GM12878 (cell line): ENCODE measurements around the gene ADGRE2. TPM values are rescaled to one million over a fixed set of nuclear protein-coding genes. Genes with fewer than 3 reads are reported as not detected.
"Not testable (repeated sequence)": the region's sequence is repeated elsewhere in the genome, so short reads cannot be mapped to it uniquely, and the experiment has no call there.

Source experiments
- ATAC-seq: fragments of 200-7000 bp; cut with Tn5 transposase; 3 replicates; pipeline ENCODE4 v1.9.1; 2020; ENCODE audit warnings: mild to moderate bottlenecking, moderate library complexity
- BruUV-seq: library from RNA; stranded (reverse); fragments of 400-500 nt; replicated peaks from 2 replicates; lab custom pipeline; 2021; lab: Mats Ljungman, UMichigan
- CTCF ChIA-PET: fragments of 300-600 bp; sonication (Branson Sonifier 250); formaldehyde crosslinking; extraction: SDS; loops from one replicate; lab custom pipeline; 2021; ENCODE audit warnings: inconsistent platforms; lab: Yijun Ruan, JAX
- POLR2A ChIA-PET: fragments of 350-600 bp; formaldehyde crosslinking; extraction: SDS; loops from one replicate; lab custom pipeline; 2021; ENCODE audit warnings: inconsistent platforms; lab: Charles Lee
- RAD21 ChIA-PET: fragments of 300-600 bp; sonication (Branson Sonifier 250); formaldehyde crosslinking; loops from one replicate; lab custom pipeline; 2023; ENCODE audit warnings: antibody characterized with exemption; ENCODE audit not compliant: unreplicated experiment; lab: Charles Lee
- SMC1A ChIA-PET: fragments of 300-600 bp; sonication (Branson Sonifier 250); formaldehyde crosslinking; loops from one replicate; lab custom pipeline; 2023; ENCODE audit not compliant: unreplicated experiment, uncharacterized antibody; lab: Charles Lee
- DNase-seq: peaks from one replicate; pipeline ENCODE4 v3.0.0-alpha.2; 2011; ENCODE audit warnings: low read depth, low spot score
- FAIRE-seq: peaks from 3 replicates; lab custom pipeline; 2011; peaks lifted over from hg19 to GRCh38; lab: Jason Lieb, UNC
- H2AFZ ChIP-seq: 2 replicates; pipeline ENCODE4 v1.6.0; 2011; ENCODE audit warnings: low read depth, low read length, control low read depth; ENCODE audit not compliant: control insufficient read depth
- H3K27ac ChIP-seq: 2 replicates; pipeline ENCODE4 v1.5.1; 2011; ENCODE audit warnings: control low read depth; ENCODE audit not compliant: control insufficient read depth, insufficient read depth
- H3K27me3 ChIP-seq, 2 experiments: replicated peaks in 1 of 2; 2 replicates each; pipeline versions ENCODE4 v1.6.0 to v1.6.1; 2011; ENCODE audit warnings: low read length in 1 of 2; ENCODE audit not compliant: control insufficient read depth in 2 of 2, insufficient read depth in 2 of 2
- H3K36me3 ChIP-seq, 2 experiments: 2 replicates each; pipeline ENCODE4 v1.5.1; 2011; ENCODE audit warnings: low read length in 1 of 2; ENCODE audit not compliant: control insufficient read depth in 2 of 2, insufficient read depth in 2 of 2
- H3K4me1 ChIP-seq: 2 replicates; pipeline ENCODE4 v1.6.1; 2011; ENCODE audit warnings: mild to moderate bottlenecking, low read length, moderate library complexity, mixed read lengths; ENCODE audit not compliant: control insufficient read depth, insufficient read depth
- H3K4me2 ChIP-seq: 2 replicates; pipeline ENCODE4 v1.6.0; 2011; ENCODE audit warnings: control low read depth; ENCODE audit not compliant: control insufficient read depth, insufficient read depth
- H3K4me3 ChIP-seq: fragments of 200-600 bp; sonication (generic); 2 replicates; pipeline ENCODE4 v1.5.1; 2016
- H3K79me2 ChIP-seq: 2 replicates; pipeline ENCODE4 v1.6.0; 2011; ENCODE audit warnings: low read length; ENCODE audit not compliant: control insufficient read depth, insufficient read depth
- H3K9ac ChIP-seq: 2 replicates; pipeline ENCODE4 v1.8.0; 2011; ENCODE audit warnings: low read length, control low read depth, mixed read lengths; ENCODE audit not compliant: control insufficient read depth, insufficient read depth
- H3K9me3 ChIP-seq: replicated peaks from 3 replicates; pipeline ENCODE4 v1.5.1; 2011; ENCODE audit warnings: mild to moderate bottlenecking, low read length; ENCODE audit not compliant: control insufficient read depth, insufficient read depth
- H4K20me1 ChIP-seq: 2 replicates; pipeline ENCODE4 v1.6.0; 2011; ENCODE audit not compliant: control insufficient read depth, insufficient read depth
- ASH2L ChIP-seq: fragments of 300-600, 200-600 bp; sonication (generic); IDR thresholded peaks from 2 replicates; pipeline ENCODE4 v1.6.1; 2017; ENCODE audit warnings: low read depth, mild to moderate bottlenecking, borderline replicate concordance
- CHD2 ChIP-seq: IDR thresholded peaks from 2 replicates; pipeline ENCODE4 v1.6.1; 2011; ENCODE audit warnings: low read depth, low read length, improper control_type of control experiment, borderline replicate concordance
- MEF2A ChIP-seq: IDR thresholded peaks from 2 replicates; pipeline ENCODE4 v1.6.1; 2011; ENCODE audit warnings: low read depth, mild to moderate bottlenecking, low read length, moderate library complexity; ENCODE audit not compliant: insufficient read depth
- WGBS: methylation state at CpG from one replicate; pipeline ENCODE4 v1.1.6; 2016; ENCODE audit warnings: low lambda C conversion rate; ENCODE audit not compliant: insufficient replicate concordance, insufficient coverage; ENCODE audit errors: missing lambda C conversion rate; 5-methylcytosine and 5-hydroxymethylcytosine counted together
- in situ Hi-C: fragments of 300-500 bp; cut with MboI; formaldehyde crosslinking; loops from 9 replicates; pipeline ENCODE4 v1.14.3; 2018; ENCODE audit warnings: mixed read lengths
- intact Hi-C: fragments of 100-400 bp; cut with micrococcal nuclease; formaldehyde crosslinking; loops from one replicate; pipeline ENCODE4 v1.14.2; 2022; ENCODE audit not compliant: unreplicated experiment
- polyA plus RNA-seq, 11 experiments: library from polyadenylated mRNA; depleted of rRNA in 4 of 11; unstranded in 6 of 11; stranded (reverse) in 5 of 11; fragments of >200 nt; fragmentation: Nextera tagmentation in 4 of 11; fragmentation: Illumina TruSeq in 1 of 11; extraction: Ambion mirVana in 4 of 11; extraction: Trizol in 1 of 11; gene quantifications; 1 replicate in 1 of 11; 2 replicates in 10 of 11; pipeline versions ENCODE4 v1.2.1 to v1.2.3, GENCODE V29; 2011 to 2016; ENCODE audit warnings: inconsistent platforms in 2 of 11, missing spikeins in 2 of 11, low read depth in 1 of 11
- total RNA-seq, 4 experiments: library from RNA; depleted of rRNA in 3 of 4; stranded (reverse); fragments of >200 nt in 3 of 4; fragmentation: Illumina TruSeq in 1 of 4; extraction: Trizol in 1 of 4; gene quantifications; 2 replicates each; pipeline versions ENCODE4 v1.2.1 to v1.2.3, GENCODE V29; 2013 to 2021
- TF ChIP-seq, protein P1 (sequence below): fragments of 150-350 bp; IDR thresholded peaks from 2 replicates; pipeline ENCODE4 v1.6.1; 2016; ENCODE audit warnings: low read depth, low read length

ADGRE2 gene
- total and polyA plus RNA-seq, 10 of the 15 experiments (the other 5 are each of a cell fraction or from before 2014, with no cell fraction given): 0.15 to 12.7 (median 4.6) TPM

DNA sequence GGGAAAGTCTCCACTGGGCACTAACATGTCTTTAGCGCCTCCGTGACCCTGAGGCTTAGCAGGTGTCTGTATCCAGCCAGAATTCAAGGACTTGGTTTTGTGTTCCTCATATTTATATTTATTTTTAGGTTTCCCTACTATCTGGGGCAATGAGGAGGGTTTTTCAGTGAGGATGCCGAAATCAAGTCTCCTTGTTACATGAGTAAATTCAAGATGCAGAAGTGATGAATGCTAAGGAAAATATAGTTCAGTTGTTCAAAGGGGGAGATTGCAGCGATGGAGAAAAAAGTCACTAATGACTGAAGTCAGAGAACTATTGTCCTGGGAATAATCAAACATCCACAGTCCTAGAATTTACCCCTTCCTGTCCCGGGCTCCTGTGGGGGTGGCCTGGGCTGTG, 791 bp upstream of the ADGRE2 start (continued):
- TF ChIP-seq, protein P1, sequence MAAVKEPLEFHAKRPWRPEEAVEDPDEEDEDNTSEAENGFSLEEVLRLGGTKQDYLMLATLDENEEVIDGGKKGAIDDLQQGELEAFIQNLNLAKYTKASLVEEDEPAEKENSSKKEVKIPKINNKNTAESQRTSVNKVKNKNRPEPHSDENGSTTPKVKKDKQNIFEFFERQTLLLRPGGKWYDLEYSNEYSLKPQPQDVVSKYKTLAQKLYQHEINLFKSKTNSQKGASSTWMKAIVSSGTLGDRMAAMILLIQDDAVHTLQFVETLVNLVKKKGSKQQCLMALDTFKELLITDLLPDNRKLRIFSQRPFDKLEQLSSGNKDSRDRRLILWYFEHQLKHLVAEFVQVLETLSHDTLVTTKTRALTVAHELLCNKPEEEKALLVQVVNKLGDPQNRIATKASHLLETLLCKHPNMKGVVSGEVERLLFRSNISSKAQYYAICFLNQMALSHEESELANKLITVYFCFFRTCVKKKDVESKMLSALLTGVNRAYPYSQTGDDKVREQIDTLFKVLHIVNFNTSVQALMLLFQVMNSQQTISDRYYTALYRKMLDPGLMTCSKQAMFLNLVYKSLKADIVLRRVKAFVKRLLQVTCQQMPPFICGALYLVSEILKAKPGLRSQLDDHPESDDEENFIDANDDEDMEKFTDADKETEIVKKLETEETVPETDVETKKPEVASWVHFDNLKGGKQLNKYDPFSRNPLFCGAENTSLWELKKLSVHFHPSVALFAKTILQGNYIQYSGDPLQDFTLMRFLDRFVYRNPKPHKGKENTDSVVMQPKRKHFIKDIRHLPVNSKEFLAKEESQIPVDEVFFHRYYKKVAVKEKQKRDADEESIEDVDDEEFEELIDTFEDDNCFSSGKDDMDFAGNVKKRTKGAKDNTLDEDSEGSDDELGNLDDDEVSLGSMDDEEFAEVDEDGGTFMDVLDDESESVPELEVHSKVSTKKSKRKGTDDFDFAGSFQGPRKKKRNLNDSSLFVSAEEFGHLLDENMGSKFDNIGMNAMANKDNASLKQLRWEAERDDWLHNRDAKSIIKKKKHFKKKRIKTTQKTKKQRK: no peak
- no peak for TF ChIP-seq ASH2L
- TF ChIP-seq CHD2: no peak
- no peak for TF ChIP-seq MEF2A

DNA sequence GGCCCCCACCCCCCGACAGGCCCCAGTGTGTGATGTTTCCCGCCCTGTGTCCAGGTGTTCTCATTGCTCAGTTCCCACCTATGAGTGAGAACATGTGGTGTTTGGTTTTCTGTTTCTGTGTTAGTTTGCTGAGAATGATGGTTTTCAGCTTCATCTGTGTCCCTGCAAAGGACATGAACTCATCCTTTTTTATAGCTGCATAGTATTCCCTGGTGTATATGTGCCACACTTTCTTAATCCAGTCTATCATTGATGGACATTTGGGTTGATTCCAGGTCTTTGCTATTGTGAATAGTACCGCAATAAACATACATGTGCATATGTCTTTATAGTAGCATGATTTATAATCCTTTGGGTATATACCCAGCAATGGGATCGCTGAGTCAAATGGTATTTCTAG, 715 bp downstream of the ADGRE2 start:
- SMC1A ChIA-PET, H3K27me3 ChIP-seq, CTCF ChIA-PET, FAIRE-seq, intact Hi-C loops, BruUV-seq, H3K9me3 ChIP-seq, H3K4me1 ChIP-seq, in situ Hi-C loops, H3K4me2 ChIP-seq, DNase-seq, H3K27ac ChIP-seq, ATAC-seq, H2AFZ ChIP-seq, H3K4me3 ChIP-seq, H3K36me3 ChIP-seq, H4K20me1 ChIP-seq, H3K9ac ChIP-seq, RAD21 ChIA-PET, POLR2A ChIA-PET, H3K79me2 ChIP-seq: not testable (repeated sequence)
- WGBS: 82% methylated on average over 2 of the region's 4 CpGs
